HG02588 (cell line): ENCODE results near the gene TCF7L1.
"Not testable (repeated sequence)": the region's sequence is repeated elsewhere in the genome, so short reads cannot be mapped to it uniquely, and the experiment has no call there.

Experiments used
- ATAC-seq: cut with Tn5 transposase; IDR thresholded peaks from one replicate; pipeline ENCODE4 v1.9.1; 2021; ENCODE audit warnings: mild to moderate bottlenecking, moderate library complexity; ENCODE audit not compliant: unreplicated experiment

Gene TCF7L1

DNA sequence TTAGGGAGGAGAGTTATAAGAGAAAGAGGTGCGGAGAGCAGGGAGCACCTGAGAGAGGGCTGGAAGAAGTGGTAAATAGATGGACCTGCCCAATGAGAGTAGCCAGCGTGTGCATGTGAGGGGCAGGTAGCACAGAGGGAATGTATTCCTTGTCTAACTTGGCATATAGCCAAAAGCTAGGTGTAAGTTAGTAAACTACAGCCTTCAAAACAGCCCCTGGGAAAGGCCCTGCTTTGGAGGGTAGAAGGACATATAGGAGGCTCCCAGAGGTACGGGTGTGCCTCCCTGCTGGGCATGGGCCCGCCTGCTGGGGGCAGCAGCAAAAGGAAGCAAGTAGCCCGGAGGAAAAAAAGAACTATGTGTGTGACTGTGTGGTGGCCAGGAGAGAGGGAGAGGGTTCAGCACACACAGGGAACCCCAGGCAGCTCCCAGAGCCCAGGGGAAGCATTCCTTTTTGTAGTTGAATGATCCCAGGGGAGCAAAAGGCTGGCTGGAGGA is 48.0 kb downstream of the TCF7L1 start:
- ATAC-seq: no peak

DNA sequence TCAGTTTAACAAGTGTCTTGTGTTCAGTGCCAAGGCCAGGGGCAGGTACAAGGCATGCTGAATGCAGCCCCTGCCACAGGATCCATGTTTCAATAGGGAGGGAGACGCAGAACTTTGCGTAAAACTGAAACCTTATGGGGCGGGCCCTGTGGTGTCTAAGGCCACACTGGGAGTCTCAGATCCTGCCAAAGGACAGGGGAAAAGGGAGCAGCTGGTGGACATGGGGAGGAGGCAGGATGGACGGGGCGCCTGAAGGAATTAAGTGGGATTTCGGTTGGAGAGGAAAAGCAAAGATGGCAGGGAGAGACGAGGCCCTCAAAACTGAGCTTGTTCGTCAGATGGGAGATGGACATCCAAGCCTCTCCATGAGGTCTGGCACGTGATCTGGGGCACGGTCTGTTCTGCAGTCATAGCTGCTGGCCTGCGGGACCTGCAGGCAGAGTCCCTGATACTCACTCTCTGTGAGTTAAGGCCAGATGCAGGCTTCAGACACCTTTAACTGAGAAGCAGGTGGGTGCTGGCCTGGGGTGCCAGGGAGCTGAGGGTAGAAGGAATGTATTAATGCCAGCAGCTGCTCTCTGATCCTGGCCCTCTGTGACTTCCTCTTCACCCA is 48.8 kb downstream of the TCF7L1 start:
- no peak for ATAC-seq

DNA sequence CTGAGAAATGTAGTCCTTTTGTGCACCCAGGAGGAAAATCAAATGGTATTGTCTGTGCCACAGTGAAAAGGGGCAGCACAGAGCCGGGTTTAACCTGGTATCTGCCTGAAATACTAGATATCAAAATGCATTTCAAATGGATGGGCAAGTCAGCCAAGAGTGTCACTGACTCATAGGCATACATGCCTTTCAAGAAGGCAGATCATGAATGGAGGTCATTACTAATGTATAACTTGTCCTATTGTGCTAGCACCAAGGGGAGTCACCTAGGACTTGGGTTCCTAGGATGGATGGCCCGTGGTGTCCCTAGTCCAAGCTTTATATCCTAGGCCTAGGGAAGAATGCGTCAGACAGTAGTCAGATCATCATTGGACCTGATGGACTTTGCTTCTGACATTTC is 49.9 kb downstream of the TCF7L1 start:
- no peak for ATAC-seq

DNA sequence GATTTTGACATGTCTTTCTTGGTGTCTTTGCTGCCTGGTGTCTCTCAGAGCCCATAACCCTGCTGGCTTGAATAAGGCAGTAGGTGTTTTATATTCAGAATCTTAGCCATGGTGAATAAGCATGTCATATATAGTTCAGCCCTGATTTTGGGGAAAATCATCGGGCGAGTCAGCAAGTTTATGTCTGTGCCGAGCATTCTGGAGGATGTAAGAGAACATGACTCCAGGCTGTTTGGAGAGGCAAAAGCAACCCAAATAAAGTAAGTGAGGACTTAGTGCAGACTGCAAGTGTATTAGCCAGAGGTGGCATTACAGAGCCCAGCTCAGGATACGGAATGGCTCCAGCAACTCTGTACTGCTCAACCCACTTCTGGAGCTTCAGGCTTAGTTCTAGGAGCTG is 50.3 kb downstream of the TCF7L1 start:
- ATAC-seq: no peak

DNA sequence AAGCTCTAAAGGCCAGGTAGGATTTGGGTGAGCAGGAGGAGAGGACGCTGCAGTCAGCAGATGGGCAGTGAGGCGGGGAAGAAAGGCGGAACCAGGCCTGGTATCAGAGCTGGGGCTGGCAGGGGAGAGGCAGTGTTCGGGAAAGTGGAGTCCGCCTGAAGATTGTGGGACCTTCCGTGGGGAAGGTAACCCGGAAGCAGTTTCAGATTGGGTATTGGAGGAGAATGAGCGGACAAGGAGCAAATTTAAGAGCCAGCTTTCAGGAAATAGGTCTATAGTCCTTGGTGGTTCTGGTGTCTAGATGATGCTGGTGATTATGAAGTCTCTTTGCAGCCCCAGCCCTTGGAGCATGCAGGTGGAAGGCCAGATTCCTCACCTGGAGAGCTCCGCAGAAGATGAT is 51.0 kb downstream of the TCF7L1 start:
- ATAC-seq: no peak

DNA sequence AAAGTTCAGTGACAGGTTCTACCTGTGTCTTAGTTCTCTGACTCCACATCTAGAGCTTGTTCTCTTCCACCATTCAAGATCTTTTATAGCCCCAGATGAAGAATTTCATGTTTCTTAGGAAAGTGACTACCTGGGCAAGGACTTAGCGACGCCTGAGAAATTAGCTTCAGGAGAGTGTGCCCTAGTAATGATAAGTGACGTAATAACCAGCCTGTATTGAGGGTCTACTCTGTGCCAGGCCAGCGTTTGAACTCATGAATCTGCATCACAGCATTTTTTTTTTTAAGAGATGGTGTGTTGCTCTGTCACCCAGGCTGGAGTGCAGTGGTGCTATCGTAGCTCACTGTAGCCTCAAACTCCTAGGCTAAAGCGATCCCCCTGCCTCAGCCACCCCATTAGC is 51.8 kb downstream of the TCF7L1 start:
- no peak for ATAC-seq

DNA sequence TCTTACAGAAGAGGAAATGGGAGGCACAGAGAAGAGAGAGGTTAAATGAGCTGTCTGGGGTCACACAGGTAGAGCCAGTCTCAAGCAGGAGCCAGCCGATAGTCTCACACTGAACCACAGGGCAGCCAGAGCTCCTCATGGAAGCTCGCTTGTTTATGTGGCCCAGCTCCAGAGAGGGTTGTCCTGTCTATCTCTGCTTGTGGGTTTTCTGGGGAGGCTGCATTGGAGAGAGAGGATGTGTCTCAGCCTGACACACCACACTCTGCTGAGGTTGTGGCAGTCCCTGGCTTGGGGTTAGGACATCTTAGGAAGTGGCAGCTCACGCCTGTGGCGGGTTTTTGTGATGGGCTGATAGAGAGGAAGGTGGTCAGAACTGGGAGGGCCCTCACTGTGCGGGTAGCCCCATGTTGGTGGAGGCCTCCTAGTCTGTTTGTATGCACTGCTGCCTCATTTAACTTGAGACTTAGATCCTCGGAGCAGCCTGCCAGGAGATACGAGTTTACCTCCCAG is 52.3 kb downstream of the TCF7L1 start:
- ATAC-seq: no peak

DNA sequence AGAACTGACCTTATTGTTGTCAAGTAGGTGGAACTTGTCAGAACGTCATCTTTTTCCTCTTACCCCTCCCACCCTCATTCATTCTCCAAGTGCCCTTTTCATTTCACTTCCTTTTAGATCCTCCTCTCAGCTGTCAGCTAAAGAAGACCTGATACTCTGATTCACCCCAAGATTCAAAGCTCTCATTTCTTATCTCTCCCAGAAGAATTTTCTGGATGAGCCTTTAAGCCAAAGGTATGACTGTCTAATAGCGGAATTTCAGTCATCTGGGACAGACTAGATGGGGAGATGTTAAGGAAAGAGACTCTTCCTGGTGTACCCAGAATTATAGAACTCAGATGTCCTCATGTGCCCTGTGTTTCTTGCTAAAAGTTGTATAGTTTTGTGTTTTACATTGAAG is 53.9 kb downstream of the TCF7L1 start:
- no peak for ATAC-seq

DNA sequence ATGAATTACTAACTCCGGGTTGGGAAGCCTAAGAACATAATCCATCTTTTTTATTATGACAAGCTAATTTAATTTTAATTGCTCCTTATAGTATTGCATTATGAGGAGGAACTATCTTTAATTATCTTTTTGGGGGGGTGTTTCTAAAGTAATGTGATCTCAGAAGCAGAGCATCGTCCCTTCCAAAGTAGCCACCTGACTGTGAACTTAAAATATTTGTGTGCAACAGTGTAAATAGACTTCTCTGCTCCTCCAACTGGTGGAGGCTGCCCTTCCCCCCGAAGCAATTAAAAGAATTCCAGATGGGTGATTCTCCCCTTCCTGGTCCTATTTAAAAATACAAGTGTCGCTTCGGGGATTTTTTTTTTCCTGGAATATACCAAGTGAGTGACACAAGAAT is 55.7 kb downstream of the TCF7L1 start:
- ATAC-seq: no peak

DNA sequence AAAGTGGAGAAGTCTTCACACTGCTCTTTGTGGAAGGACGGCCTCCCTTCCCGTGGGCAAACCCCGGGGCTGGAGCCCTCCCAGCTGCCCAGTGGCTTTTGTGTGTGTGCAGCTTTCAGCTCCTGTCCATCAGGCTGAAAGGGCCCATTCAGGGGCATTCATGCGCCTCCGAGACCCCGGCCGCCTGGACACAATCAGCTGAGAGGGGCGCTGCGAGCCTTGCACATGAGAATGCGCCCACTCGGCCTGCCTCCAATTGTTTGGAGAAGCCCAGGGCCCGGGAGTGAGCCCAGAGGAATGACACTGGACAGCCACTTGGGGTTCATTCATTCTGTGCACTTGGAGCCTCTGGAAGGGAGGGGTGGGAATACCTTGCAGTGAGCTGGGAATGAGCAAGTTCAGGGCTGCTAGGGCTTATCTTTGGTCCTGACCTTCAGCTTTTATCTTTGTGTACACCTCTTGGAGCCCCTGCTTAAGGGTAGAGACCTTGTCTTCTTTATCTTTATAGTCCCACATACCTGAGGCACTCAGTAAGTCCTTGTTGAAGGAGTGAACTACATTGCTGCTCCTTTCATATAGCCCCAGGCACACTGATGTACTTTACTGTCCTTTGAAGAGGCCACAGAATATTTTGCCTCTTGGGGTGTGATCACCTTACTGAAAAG is 56.5 kb downstream of the TCF7L1 start:
- ATAC-seq: no peak

DNA sequence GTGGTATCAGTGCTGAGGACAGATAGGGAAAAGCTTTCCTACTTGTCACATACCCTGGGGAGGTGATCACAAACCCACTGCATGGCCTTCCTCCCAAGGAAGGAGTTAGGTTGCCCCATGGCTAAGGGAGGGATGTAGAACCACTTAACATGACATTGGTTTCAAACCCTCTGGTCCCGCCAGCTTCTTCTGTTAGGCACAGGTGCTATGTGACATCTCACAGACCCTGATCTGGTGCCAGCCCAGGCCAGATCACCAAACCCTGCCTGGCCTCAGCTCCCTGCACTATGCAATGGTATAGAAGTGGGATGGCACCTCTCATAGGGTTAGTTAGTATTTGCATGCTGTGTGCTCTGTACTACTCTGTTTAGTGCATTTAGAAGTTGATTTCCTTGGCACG is 58.0 kb downstream of the TCF7L1 start:
- ATAC-seq: no peak

DNA sequence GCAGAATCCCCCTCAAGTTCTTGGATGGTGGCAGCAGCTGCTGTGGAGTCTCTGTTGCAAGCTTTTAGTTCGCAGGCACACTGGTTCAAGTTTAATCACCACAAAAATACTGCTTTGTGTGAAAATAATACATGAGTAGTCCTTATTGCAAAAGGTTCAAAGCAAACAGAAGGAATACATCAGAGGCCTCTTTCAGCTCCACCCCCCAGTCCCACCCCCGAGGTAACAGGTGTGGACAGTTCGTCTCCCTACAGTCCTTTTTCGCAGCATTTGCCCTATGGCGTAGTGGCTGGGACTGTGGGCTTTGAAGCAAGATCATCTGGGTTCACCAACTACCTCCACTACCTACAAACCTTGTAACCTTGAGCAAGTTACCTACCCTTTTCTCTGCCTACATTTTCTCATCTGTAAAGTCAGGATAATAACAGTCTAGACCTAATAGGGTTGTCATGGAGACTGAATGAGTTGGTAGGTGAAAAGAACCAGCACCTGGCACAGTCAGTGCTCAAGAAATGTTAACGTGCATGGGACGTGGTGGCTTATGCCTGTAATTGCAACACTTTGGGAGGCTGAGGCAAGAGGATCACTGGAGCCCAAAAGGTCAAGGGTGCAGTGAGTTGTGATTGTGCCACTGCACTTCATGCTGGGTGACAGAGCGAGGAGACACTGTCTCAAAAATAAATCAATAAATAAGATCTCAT is 61.7 kb downstream of the TCF7L1 start:
- ATAC-seq: no peak

DNA sequence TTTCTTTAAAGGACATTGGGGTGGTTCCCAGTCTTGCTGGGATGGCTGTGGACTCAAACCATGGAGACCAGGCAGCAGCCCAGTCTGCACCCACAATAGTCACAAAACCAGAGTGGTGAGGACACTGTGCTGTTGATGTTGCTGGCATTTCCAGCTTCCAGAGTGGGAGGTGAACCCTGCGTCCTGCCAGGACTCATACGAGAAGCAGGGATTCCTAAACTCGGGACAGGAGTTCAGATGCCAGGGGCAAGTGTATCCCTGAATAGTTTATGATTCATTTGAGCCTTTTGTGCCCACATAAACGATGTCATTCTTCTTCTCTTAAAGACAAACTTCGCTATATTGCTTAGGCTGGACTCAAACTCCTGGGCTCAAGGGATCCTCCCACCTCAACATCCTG is 62.8 kb downstream of the TCF7L1 start:
- ATAC-seq: no peak

DNA sequence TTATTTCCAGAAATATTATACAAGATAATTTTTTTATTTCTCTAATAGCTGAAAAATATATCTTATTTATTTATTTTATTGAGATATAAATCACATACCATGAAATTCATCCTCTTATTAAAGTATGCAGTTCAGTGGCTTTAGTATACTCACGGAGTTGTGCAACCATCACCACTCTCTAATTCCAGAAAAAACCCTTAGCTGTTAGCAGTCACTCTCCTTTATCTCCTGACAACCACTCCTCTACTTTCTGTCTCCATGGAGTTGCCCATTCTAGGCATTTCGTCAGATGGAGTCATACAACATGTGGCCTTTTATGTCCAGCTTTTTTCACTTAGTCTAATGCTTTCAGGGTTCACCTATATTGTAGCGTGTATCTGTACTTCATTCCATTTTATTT is 66.5 kb downstream of the TCF7L1 start:
- ATAC-seq: no peak

DNA sequence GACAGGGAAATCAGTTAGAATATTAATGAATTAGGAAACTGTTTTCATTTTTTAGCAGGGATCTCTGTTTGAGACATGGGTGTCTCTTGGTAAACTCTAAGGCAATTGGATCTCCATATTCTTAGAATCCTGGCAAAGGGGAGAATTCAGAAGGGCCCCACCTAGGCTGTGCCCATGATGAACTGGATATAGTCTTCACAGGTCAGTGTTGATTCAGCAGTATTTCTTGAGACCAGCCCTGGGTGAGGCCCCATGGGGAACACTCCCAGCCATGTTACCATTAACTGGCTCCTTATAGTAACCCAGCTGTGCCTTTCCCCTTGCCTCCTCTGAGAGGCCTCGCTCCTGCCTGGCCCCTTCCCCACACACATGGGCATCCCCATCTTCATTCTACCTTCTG is 76.7 kb downstream of the TCF7L1 start:
- no peak for ATAC-seq

DNA sequence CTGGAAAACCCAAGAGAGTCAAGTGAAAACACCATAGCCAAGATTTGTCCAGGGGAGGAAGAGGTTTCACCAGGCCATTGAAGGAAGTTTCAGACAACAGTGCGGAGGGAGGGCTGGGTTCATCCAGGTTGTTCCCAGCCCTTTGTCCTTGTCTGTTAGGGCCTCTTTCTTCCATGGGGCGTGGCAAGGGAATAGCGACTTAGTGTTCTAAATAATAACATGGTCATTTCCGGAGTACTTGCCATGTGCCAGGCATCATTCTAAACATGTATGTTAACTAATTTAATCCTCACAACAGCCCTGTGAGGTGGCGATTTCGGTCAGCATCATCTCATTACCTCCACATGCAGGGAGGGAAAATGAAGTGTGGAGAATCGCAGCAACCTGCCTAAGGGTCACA is 77.3 kb downstream of the TCF7L1 start:
- no peak for ATAC-seq

DNA sequence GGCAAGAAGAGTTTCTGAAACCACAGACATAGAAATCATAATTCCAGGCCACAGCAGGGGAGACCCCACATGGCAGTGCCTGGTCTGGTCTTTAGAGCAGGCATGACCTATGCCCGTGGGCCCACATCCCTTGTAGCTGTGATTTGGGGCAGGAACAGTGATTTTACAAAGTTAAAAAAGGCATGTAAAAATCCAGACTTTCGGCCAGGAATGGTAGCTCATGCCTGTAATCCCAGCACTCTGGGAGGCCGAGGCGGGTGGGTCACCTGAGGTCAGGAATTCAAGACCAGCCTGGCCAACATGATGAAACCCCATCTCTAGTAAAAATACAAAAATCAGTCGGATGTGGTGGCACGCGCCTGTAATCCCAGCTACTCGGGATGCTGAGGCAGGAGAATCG is 78.4 kb downstream of the TCF7L1 start:
- not testable (repeated sequence) for ATAC-seq

DNA sequence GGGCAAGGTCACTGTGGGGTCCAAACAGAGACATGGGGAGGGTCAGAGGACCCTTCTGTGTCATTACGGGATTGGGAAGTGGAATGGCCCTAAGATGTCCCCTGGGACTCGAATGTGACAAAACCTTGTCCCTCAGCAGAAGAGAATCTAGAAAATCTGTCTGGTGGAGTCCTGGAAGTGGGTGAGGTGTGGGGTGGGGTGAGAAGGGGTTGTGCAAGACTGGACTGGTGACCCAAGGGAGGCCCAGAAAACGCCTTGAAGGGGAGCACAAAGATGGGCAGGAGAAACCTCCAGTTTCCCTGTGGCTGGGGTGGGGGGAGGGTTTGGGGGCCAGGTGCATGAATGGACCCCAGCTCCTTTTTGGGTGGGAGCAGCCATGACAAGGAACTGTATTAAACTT is 79.6 kb downstream of the TCF7L1 start:
- no peak for ATAC-seq

DNA sequence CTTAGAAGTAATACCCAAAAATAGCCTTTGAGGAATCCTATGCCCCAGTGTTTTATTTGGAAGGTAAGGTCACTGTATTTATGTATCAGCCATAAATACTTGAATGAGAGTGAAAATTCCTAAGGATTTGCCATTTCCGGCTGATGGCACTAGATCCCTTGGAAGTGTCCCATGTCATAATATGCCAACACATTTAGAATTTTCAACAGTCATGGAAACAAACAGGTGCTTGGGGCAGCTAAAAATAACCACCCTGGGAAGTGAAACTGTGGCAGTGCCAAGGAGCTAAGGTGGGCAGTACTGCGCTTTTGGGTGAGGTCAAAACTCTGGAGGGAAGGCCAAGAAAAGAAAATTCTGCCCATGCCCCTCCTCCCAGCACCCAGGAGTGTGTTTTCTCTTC is 80.2 kb downstream of the TCF7L1 start:
- ATAC-seq: no peak

DNA sequence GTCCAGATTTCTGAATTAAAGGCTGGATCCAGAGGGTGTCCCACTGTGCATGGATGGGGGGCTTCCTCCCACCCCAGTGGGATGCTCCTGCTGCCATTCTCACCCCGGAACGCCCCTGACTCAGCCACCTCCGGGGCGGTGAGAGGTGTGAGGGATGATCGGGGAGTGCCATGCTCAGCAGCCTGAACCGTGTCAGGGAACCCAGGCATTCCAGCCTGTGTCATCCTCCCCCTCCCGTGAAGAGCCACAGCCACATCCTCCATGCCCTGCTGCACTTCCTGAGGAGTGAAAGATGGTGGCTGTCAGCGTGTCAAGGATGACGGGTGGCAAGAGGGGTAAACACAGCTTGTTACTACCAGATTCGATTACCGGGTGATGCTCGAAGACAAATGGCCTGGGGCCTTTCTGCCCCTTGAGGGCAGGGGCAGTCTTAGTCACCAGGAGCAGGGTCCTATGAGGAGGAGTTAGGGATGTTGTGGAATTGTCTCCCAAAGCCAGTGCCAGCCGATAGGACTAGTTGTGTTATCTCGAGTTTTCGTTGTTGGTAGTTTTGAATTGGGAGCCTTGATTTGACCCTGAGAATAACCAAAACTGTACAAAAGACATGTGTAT is 80.8 kb downstream of the TCF7L1 start:
- ATAC-seq: no peak

DNA sequence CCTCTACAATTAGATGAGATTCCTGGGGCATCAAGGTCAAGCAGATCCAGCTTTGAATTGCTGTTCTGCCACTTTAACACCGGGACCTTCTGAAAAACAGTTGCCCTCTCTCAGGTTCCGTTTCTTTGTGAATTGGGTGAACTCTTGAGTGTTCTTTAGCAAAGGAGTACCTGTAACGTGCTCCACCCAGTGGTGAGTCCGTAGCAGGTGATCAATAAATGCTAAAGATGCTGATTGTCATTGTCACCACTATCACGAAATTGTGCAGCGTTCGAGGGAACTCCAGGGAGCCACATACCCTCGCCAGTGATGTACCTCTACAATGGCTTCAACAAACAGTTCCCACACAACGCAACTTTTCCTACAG is 81.9 kb downstream of the TCF7L1 start:
- ATAC-seq: no peak
